GM19351 (cell line): Measurements from ENCODE around the gene TBC1D22A.

Experiments
- ATAC-seq: cut with Tn5 transposase; IDR thresholded peaks from one replicate; pipeline ENCODE4 v1.9.1; 2021; ENCODE audit warnings: mild to moderate bottlenecking, moderate library complexity; ENCODE audit not compliant: unreplicated experiment

TBC1D22A gene

DNA sequence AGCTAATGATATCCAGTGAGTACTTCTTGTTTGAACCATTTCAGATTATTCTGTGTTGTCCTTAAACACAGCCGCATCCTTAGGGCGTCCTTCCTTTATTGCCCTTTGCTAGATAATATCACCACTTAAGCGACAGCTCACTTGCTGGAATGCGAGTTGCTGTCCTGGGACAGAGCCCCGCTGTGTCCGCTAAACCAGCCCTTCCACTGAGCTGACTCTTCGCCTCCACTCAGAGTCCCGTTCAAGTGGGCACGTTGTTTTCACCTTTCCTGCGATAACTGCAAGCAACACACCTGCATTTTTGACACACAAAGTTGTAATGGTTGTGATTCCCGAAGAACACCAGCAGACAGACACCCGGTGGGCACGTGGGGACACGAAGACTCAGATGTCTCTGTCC, 140.0 kb downstream of the TBC1D22A start:
- no peak for ATAC-seq

DNA sequence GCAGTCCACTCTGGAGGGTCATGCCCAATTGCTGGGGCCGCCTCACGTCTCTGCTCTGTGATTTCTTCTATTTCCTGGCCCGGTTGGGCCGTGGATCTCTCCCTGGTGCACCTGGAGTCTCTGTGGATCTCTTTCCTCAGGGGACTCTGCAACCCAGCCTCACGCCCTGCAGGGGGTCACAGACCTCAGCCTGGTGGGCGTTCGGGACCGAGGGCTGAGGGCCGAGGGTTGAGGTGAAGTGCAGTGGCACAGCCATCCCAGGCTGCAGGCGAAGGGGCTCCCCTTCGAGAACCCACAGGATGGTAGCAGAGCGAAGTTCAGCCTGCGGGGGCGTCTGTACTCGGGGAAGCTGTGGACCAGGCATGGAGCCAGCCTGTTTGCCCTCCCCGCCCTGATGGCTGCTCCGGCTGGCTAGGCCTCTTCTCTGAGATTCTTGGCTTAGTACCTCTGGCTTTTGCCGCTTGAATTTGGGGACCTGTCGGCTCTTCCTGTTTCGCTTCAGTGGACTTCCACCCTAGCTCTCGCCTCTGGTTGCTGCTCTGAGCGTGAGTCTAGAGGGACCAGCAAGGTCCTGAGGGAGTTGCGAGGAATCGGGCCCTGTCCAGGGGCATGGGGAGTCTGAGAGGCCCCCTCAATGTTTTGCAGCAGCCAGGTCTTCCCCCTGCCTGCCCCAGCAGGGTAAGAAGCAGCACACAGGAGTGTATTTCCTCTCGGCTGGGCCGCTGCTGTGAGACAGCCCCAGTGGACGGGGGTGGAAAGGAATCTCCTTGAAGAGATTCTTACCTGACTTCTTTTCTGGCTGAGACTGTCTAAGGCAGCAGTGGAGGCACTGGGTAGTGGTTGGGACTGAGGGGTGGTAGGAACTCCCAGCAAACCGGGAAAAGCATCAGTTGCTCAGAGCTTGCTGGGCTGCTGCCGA, 140.8 kb downstream of the TBC1D22A start:
- no peak for ATAC-seq

- no peak for ATAC-seq
Measured at GRCh38 chr22:46905415-46905814, 143.0 kb downstream of the TBC1D22A start.

DNA sequence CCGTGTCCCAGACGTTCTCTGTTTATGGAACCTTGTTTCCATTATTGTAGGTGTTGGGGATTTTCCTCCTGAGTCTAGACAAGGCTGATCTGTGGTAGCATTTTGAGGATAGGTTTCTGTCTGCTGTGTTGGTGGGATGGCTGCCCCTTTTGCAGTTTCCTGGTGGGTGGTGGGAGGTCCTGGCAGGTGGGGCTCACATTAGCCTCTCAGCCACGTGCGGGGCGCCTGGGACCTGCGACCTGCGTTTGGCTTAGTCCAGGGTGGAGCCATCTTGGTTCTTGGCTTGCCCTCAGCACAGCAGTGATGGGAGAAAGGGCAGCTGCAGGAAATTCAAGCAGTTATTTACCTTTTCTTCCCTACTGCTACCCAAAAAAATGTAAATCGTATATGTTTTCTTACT, 143.4 kb downstream of the TBC1D22A start:
- no peak for ATAC-seq

GRCh38 chr22:46906326-46907045, 144.0 kb downstream of the TBC1D22A start:
- no peak for ATAC-seq

GRCh38 chr22:46907241-46908215, 145.1 kb downstream of the TBC1D22A start:
- no peak for ATAC-seq

DNA sequence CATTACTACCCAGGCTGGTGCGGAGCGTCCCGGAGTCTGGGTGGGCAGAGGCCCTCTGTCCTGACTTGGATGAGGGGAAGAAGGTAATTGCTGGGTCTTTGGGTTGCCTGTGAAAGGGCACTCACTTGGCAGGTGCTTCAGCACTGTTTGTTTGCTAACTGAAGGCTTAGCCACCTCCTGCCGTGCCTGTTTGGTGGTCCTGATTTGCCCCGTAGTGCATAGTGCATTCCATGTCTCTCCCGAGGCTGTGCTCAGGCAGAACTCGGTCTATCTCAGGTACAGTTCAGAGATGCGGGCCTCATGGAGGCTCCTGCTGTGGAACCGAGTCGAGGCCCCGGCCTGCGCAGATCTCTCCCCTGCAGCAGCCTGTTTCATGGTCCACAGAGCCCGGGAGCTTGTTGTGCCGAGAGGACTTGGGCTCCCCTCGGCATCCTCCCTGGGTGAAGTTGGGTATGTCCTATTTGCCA, 146.2 kb downstream of the TBC1D22A start:
- no peak for ATAC-seq

GRCh38 chr22:46909237-46910030, 147.0 kb downstream of the TBC1D22A start:
- ATAC-seq, result no peak

DNA sequence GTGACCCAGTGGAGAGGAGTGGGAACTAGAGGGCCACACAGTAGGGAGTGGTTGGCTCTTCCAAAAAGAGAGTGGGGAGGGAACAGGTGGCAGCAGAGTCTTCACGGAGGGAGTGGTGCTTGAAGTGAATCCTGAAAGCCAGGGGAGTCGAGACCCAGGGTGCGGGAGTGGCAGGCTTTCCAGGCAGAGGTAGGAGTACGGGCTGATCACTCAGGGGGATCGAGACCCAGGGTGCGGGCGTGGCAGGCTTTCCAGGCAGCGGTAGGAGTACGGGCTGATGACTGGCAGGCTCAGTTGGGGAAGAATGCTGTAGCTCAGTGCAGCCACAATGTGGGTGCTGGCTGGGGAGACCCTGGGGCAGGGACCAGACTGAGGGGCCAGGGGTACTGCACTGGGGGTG, 148.2 kb downstream of the TBC1D22A start:
- no peak for ATAC-seq

- no peak for ATAC-seq
Measured at GRCh38 chr22:46911346-46911745, 148.9 kb downstream of the TBC1D22A start.

DNA sequence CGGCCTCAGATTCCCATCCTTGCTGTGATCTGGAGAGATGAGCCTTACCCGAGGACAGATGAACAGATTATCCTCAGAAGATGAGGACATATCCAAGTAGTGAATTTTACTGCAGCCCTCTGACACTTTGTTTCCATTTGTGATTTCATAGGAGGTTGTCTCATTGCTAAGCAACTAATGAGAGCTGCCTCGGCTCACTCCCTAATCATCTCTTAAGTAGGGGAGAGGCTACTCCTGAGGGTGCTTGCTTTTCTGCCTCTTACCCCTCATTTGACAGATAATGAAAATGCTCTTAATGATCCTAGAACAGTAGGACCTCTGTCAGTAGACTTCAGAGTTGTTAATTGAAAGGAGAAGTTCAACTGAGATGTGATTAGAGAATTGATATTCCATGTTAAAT, 150.9 kb downstream of the TBC1D22A start:
- no peak for ATAC-seq

- ATAC-seq, result no peak
Measured at GRCh38 chr22:46914481-46914880, 152.0 kb downstream of the TBC1D22A start.

GRCh38 chr22:46914916-46915894, 152.8 kb downstream of the TBC1D22A start:
- no peak for ATAC-seq

DNA sequence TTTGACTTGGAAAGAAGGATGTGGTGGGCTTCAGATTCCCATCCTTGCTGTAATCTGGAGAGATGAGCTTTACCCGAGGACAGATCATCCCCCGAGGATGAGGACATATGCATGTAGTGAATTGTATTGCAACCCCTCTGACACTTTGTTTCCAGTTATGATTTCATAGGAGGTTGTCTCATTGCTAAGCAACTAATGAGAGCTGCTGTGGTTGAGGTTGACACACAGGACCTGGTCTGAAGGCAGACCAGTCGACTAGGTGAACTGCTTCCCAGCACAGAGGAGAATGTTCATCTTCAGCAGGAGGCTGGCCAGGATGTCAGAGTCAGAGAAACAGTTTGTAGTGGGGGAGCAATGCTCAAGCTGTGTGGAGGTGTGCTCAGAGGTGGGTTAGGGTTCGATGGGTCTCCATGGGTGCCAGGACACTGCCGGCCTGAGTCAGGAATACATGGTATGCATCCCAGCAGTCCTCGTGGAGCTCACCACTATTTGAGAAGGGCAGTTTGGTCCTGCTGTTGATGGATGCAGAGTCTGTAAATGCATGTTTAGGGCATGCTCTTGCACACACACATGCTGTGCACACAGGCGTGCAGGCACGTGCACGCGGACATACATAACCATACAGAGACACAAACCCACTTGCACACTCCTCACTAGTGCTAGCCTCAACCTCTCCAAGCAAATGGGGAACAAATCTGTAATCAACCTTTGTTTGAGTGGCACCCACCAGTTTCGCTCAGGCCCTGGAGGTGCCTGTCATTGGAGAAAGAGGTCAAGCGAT, 153.7 kb downstream of the TBC1D22A start:
- no peak for ATAC-seq

DNA sequence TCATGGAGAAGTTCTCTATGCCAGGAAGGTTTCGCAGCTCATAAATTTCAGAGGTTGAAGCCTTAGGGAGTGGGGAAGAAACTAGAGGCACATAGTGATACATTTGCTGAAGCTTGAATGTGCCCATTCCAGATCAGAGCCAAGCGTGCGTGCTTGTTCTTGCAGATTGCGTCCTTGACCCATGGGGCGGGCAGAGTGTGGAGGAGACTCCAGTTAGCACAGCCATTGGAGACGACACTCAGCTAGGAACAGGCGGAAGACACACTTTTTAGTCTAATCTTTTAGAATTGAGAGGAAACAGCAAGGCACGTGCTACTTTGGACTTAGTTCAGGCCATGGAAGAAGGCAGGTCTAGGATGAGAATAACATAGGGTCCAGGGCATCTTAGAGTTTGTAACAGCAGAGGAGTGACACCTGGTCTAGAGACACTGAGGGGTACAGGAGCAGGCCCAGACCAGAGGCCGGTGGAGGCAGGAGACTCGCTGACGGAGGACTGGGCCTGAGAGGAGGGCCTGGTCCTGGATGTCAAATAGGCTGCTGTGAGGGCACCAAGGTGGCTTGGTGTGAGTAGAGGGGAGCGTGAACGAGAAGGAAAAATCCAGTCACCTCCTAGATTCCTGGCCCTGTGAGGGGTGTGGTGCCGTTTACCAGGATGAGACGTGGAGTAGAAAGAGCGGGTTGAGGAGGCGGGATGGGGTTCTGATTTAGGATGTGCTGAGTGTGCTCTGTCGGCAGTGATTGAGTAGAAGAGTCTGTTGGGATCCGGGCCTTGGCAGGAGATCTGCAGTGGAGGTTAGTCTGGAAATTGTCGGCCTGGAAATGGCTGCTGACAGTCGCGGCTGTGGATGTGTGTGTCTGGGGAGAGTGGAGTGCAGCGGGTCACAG, 154.7 kb downstream of the TBC1D22A start:
- ATAC-seq, result no peak

GRCh38 chr22:46917771-46918101, 155.3 kb downstream of the TBC1D22A start:
- ATAC-seq, result no peak

DNA sequence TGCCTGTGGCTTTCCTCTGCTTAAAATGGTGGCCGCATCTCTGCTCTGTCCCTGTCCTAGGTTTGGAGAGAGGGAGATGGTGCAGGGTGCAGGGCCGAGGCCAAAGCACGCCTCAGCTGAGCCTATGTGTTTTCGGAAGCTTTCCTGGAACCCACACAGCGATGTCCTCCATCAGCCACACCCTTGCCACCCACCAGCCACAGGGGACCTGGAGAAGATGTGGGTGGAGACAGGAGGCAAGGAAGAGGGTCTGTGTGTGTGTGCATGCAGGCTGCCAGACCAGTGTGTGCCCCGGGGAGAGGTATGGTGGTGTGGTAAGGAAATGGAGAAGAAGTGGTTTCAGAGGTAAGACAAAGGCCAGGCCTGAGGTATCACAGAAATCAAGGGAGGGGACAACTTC, 155.7 kb downstream of the TBC1D22A start:
- ATAC-seq, result no peak
